GM12872 (cell line): ENCODE data around the gene FAM227B.

Experiments used
- TF ChIP-seq, protein P1 (sequence below): IDR thresholded peaks from 3 replicates; pipeline ENCODE4 v1.5.1; 2011; ENCODE audit warnings: low read depth, mild to moderate bottlenecking, low read length, moderate library complexity; ENCODE audit not compliant: insufficient read depth

FAM227B gene

DNA sequence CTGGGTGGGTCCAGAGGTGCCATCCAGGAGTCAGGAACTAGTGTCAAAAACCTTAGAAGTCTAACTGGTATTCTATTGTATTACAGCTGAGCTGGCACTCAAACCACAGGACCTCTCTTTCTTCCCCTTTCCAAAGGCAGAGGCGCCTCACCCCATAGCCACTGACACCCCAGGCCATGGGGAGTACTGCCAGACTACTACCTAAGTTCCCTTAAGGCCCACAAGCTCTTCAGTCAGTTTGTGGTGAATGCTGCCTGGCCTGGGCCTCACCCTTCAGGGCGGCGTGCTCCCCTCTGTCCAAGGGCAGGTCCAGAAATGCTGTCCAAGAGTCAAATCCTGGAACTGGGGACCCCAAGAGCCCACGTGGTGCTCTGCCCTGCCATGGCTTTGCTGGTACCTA lies 240.6 kb downstream of the FAM227B start:
- TF ChIP-seq, protein P1, sequence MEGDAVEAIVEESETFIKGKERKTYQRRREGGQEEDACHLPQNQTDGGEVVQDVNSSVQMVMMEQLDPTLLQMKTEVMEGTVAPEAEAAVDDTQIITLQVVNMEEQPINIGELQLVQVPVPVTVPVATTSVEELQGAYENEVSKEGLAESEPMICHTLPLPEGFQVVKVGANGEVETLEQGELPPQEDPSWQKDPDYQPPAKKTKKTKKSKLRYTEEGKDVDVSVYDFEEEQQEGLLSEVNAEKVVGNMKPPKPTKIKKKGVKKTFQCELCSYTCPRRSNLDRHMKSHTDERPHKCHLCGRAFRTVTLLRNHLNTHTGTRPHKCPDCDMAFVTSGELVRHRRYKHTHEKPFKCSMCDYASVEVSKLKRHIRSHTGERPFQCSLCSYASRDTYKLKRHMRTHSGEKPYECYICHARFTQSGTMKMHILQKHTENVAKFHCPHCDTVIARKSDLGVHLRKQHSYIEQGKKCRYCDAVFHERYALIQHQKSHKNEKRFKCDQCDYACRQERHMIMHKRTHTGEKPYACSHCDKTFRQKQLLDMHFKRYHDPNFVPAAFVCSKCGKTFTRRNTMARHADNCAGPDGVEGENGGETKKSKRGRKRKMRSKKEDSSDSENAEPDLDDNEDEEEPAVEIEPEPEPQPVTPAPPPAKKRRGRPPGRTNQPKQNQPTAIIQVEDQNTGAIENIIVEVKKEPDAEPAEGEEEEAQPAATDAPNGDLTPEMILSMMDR: no peak

DNA sequence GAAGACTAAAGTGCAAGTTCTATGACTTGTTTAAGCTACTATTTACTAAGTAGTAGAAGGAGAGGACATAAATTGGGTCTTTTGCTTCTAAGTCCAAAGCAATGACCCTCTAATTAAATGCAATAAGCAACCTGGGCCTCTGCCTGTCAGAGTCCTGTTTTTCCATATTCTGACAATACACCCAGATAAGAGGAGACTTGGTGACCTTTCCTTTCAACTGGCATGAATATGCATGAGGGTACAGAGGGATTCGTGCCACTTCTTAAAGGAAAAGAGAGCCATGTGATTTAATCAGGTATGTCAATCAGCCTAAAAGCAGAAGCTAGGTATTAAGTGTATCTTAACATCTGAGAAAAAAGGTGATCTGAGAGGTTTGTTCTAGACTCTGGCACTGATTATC lies 248.3 kb downstream of the FAM227B start:
- TF ChIP-seq, protein P1: no peak

DNA sequence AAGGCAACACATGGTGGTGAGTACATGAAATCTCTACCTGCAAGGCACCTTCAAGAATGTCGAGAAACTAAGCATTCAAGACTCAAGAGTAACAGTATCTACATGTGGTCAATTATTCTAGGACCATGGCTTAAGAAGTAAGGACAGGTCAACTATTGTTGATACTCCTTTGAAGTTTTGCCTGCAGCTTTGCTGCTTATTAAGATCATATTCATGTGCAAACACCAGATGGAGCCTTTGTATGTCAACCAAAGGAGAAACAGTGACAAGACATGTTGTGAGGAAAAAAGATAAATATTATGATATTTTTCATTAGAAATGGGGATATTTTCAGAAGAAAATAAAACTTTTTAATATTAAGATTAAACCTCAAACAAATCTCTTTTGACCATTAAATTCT lies 249.8 kb downstream of the FAM227B start:
- TF ChIP-seq, protein P1: no peak

DNA sequence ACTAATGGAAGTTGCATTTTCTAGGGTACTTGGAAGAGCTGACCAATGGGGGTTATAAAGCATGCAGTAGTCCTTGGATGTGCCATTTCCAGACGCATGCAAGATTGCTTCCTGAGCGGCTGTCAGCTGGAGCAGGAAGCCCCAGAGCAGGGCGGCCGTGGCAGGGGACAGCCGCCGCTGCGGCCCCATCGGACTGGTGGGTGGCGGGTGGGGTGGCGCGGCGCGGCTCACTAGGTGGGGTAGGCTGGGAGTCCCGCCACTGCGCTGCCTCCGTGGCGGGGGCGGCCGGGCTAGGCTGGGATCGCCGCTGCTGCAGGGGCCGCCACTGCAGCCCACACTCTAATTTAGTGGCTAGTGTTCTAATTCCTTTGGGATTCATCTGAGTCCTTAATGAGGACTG lies 254.1 kb downstream of the FAM227B start:
- TF ChIP-seq, protein P1: no peak

DNA sequence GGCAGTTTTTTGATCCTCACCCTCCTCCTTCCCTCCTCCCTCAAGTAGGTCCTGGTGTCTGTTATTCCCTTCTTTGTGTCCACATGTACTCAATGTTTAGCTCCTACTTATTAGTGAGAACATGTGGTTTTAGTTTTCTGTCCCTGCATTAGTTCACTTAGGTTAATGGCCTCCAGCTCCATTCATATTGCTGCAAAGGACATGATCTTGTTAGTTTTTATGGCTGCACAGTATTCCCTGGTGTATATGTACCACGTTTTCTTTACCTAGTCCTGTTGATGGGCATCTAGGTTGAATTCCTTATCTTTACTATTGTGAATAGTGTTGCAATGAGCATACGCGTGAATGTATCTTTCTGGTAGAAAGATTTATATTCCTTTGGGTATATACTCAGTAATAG lies 259.2 kb downstream of the FAM227B start:
- TF ChIP-seq, protein P1: no peak

DNA sequence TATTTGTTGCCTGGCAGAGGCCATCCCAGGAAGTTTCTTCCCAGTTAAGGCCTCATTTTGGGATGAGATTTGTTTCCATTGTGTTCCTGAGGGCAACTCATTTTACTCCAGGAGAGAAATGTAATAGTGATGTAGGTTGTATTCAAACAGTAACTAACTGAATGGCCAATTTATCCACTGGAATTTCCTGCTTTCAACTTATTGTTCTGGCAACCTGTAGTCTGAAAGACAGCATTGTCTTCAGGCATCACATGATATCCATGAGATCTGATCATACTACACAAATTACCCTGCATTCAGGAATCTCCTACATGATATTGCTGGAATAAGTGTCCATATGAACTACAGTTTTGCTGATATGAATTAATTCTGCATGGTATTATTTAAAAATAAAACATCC lies 277.1 kb downstream of the FAM227B start:
- TF ChIP-seq, protein P1: no peak

DNA sequence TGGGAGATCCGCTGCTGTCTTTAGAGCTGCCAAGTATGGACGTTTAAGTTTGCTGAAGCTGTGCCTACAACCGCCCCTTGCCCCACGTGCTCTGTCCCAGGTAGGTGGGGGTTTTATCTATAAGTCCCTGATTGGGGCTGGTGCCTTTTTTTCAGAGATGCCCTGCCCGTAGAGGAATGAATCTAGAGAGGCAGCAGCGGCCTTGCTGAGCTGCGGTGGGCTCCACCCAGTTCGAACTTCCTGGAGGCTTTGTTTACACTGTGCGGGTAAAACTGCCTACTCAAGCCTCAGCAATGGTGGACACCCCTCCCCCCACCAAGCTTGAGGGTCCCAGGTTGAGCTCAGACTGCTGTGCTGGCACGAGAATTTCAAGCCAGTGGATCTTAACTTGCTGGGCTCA lies 281.0 kb downstream of the FAM227B start:
- TF ChIP-seq, protein P1: no peak

DNA sequence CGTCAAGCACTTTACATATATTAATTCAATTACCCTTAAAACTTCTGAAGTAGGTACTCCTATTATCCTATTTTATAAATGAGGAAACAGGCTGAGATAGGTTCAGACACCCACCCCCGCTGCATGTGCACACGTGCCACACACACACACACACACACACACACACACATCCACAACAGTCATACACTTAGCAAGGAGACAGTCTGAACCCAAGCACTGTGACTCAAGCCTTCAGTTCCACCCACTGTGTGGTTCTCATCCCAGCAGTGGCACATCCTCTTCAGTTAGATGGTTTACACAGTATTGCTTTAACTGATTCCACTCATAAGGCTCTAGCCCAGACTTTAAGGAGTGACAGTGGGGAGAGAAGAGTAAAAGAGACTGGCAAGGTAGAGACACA lies 288.7 kb downstream of the FAM227B start:
- TF ChIP-seq, protein P1: no peak
